MM.1S (cell line): Measurements from ENCODE around the gene DPP9.

ENCODE experiments used
- EZH2 ChIP-seq: fragments of 300-600 bp; sonication (generic); optimal IDR thresholded peaks from 2 replicates; pipeline ENCODE3; 2017; ENCODE audit warnings: low read depth, mild to moderate bottlenecking, antibody characterized with exemption, low read length, mixed read lengths
- EZH2phosphoT487 ChIP-seq: fragments of 300-600 bp; sonication (generic); IDR thresholded peaks from 2 replicates; pipeline ENCODE4 v1.6.1; 2018; ENCODE audit warnings: antibody characterized with exemption, low read length

- TF ChIP-seq EZH2 = no peak
- no peak for TF ChIP-seq EZH2phosphoT487
Measured at GRCh38 chr19:4738734-4739133, 15.1 kb upstream of the DPP9 start.
